HEK293T (cell line): ENCODE measurements around the gene LSR.

Experiments
- ARNT ChIP-seq: fragments of 450-650 bp; IDR thresholded peaks from 2 replicates; pipeline ENCODE4 v1.6.1; 2017; ENCODE audit warnings: mild to moderate bottlenecking
- BHLHE40 ChIP-seq: fragments of 450-650 bp; IDR thresholded peaks from 2 replicates; pipeline ENCODE4 v1.6.1; 2016; ENCODE audit warnings: mild to moderate bottlenecking, moderate library complexity, borderline replicate concordance
- CTBP1 ChIP-seq: fragments of 450-650 bp; IDR thresholded peaks from 2 replicates; pipeline ENCODE4 v1.6.1; 2016; ENCODE audit warnings: borderline replicate concordance
- ELF4 ChIP-seq: fragments of 450-650 bp; IDR thresholded peaks from 2 replicates; pipeline ENCODE4 v1.6.1; 2017; ENCODE audit warnings: antibody characterized with exemption
- FOXM1 ChIP-seq: fragments of 450-650 bp; IDR thresholded peaks from 2 replicates; pipeline ENCODE4 v1.6.1; 2017; ENCODE audit warnings: mild to moderate bottlenecking, borderline replicate concordance
- HDGF ChIP-seq: fragments of 450-650 bp; IDR thresholded peaks from 2 replicates; pipeline ENCODE4 v1.6.1; 2017; ENCODE audit warnings: antibody characterized with exemption, borderline replicate concordance
- NFRKB ChIP-seq: fragments of 450-650 bp; IDR thresholded peaks from 2 replicates; pipeline ENCODE4 v1.6.1; 2016; ENCODE audit warnings: mild to moderate bottlenecking, moderate library complexity
- SP1 ChIP-seq: fragments of 450-650 bp; IDR thresholded peaks from 2 replicates; pipeline ENCODE4 v1.6.1; 2017
- SUZ12 ChIP-seq: fragments of 450-650 bp; IDR thresholded peaks from 2 replicates; pipeline ENCODE4 v1.6.1; 2016; ENCODE audit warnings: mild to moderate bottlenecking
- TARDBP ChIP-seq: fragments of 450-650 bp; IDR thresholded peaks from 2 replicates; pipeline ENCODE4 v1.6.1; 2016
- ZNF384 ChIP-seq: fragments of 450-650 bp; IDR thresholded peaks from 2 replicates; pipeline ENCODE4 v1.6.1; 2016

DNA sequence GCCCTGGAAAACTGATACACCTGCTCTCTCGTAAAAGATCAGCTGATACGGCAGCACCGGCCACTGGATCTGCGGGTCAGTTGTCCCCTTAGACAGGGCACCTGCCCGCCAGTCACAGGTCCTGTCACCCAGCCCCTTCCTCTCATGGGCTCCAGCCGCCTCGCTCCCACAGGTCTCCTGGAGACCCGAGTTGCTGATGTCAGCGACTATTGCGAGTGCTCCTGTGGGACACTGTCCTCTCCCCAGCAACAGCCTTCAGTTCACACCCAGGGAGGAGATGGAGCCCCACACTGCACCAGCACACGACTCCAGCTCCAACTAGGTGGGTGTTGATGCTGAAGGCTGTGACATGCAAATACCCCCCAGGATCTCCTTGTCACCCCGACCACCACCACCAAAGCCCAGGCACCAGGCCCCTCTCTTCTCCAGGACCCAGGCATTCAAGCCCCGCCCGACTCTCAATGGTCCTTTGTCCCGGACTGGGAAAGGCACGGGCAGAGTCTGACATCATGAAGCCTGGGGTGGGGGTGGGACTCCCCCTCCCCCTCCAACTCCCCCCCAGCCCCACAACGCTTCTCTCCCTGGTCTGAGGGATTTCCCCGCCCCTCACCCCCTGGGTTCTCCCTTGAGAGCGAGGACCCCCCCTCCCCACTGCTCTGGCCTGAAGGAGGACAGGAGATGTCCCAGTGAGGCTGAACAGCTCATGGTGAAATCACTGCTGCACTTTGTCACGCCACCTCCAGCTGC, 41.8 kb downstream of the LSR start:
- TF ChIP-seq SP1, result no peak
- TF ChIP-seq ZNF384, result no peak
- no peak for TF ChIP-seq BHLHE40
- no peak for TF ChIP-seq NFRKB
- TF ChIP-seq ARNT, result no peak
- TF ChIP-seq FOXM1, result no peak
- no peak for TF ChIP-seq CTBP1
- no peak for TF ChIP-seq ELF4
- TF ChIP-seq HDGF, result no peak
- TF ChIP-seq TARDBP, result no peak
- TF ChIP-seq SUZ12, result no peak
